Measurements from ENCODE around the gene SYT7. TPM values are rescaled to one million over a fixed set of nuclear protein-coding genes. Genes with fewer than 3 reads are reported as not detected.

SYT7 gene
- total RNA-seq, 2 donors from 2014 or later = 2.6 TPM; not detected in 1

DNA sequence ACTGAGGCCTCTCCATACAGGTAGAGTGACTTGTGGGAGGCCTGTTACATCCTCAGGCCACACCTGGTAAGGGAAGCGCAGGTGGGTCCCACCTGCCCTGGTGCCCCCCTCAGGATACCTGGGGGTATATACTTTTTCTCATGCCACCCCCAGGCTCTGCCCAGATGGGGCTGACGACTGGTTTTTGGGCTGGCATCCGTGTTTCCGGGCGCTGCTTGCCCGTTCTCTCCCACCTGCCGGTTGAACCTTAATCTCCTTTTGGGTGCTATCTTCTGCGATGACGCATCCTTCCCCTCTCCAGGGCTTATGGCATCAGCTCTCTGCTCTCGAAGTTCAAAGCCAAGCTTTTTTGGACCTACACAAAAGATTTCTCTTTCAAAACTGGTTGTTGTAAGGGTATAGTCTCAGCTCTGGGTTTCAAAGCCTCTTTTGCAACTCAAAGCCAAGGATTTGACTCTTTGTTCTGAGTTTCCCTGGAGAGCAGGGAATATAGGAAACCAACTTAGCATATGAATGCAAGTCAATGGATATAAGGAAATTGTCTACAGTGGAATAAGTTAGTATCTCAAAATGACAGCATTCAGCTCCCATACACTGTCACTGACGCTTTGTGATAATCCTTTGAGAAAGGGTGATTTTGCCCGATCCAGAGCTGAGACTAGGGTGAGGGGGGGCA lies 80.9 kb downstream of the SYT7 start:
- Histone ChIP-seq H3K36me3 (no peaks in the 10 kb centered on the region), H3K4me1 (ENCODE audit: control insufficient read depth in 1 of 2, low read depth in 2 of 2) (no peaks in the 10 kb centered on the region), H3K27ac (no peak overlapping the region), H3K4me3 (no peak overlapping the region), H3K9me3 (no peaks in the 10 kb centered on the region), H3K27me3 (replicated peaks; ENCODE audit: insufficient read depth) (no peaks in the 10 kb centered on the region)
- DNase-seq (ENCODE audit: low spot score) (no peak), ATAC-seq (ENCODE audit: insufficient number of reproducible peaks, low FRiP score, low read depth) (no peak)
- TF ChIP-seq, protein P1, sequence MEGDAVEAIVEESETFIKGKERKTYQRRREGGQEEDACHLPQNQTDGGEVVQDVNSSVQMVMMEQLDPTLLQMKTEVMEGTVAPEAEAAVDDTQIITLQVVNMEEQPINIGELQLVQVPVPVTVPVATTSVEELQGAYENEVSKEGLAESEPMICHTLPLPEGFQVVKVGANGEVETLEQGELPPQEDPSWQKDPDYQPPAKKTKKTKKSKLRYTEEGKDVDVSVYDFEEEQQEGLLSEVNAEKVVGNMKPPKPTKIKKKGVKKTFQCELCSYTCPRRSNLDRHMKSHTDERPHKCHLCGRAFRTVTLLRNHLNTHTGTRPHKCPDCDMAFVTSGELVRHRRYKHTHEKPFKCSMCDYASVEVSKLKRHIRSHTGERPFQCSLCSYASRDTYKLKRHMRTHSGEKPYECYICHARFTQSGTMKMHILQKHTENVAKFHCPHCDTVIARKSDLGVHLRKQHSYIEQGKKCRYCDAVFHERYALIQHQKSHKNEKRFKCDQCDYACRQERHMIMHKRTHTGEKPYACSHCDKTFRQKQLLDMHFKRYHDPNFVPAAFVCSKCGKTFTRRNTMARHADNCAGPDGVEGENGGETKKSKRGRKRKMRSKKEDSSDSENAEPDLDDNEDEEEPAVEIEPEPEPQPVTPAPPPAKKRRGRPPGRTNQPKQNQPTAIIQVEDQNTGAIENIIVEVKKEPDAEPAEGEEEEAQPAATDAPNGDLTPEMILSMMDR (IDR thresholded peaks at IDR 0.05) = no peak

DNA sequence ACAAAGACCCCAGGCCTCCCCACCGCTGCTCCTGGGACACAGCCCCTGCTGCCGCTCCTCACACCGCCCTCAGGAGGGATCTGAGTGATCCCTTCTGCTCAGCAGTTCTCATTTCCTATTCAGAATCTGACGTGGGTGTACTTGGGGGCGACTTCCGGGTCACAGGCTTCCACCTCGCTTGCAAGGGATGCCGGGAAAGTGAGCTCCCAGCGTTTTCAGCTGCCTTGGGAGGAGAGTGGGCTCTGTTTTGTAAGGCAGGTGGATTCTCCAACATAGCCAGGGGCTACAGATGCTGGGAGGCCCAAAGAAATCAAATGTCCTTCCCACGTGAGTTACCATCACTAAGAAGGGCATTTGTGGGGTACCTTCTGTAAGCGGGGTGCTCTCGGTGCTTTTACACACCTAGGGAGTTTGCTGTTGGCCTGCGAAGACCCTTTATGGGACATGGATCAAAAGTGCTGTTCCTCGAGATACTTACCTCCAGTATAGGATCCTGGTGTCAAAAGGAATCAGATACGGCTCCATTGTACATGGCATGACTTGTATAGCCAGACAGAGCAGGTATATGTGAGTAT lies 82.0 kb downstream of the SYT7 start:
- Histone ChIP-seq H3K27ac (no peak overlapping the region), H3K36me3 (no peaks in the 10 kb centered on the region), H3K4me3 (no peak overlapping the region), H3K27me3 (replicated peaks; ENCODE audit: insufficient read depth) (no peaks in the 10 kb centered on the region), H3K4me1 (ENCODE audit: control insufficient read depth in 1 of 2, low read depth in 2 of 2) (no peaks in the 10 kb centered on the region), H3K9me3 (no peaks in the 10 kb centered on the region)
- DNase-seq (ENCODE audit: low spot score) (no peak), ATAC-seq (ENCODE audit: insufficient number of reproducible peaks, low FRiP score, low read depth) (no peak)
- TF ChIP-seq, protein P1 (IDR thresholded peaks at IDR 0.05) = no peak

DNA sequence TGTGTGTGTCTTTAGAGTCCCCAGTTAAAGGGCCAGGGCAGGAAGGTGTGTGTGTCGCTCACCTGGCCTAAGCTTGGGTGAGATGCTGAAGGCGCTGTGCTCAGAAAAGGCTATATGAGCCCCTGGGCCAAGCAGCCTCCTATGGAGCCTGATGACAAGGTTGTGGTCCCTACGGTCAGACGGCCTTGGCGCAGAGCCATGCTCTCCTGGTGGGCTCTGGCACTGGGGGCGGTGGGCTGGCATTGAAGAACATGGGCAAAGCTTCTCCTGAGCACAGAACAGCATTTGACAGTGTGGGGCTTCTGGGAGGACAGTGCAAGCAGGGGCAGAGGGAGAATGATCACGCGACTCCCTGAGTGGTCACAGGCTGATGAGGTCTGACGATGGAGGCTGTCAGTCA lies 83.0 kb downstream of the SYT7 start:
- Histone ChIP-seq H3K9me3 (no peaks in the 10 kb centered on the region), H3K27ac (no peak overlapping the region), H3K4me1 (ENCODE audit: control insufficient read depth in 1 of 2, low read depth in 2 of 2) (no peaks in the 10 kb centered on the region), H3K36me3 (no peaks in the 10 kb centered on the region), H3K27me3 (replicated peaks; ENCODE audit: insufficient read depth) (no peaks in the 10 kb centered on the region), H3K4me3 (no peak overlapping the region)
- TF ChIP-seq, protein P1 (IDR thresholded peaks at IDR 0.05) = no peak
- DNase-seq (ENCODE audit: low spot score) (no peak), ATAC-seq (ENCODE audit: insufficient number of reproducible peaks, low FRiP score, low read depth) (no peak)

DNA sequence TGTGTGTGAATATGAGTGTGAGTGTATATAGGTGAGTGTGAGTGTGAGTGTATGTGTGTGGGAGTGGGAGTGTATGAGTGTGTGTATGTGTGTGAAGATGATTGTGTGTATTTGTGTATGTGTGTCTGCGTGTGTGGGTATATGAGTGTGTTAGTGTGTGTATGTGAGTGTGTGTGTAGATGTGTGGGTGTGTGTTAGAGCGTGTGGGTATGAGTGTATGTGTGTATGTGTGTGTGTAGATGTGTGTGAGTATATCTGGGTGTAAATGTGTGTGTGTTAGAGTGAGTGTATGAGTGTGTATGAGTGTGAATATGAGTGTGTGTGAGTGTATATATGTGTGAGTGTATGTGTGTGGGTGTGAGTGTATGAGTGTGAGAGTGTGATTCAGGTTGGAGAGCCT lies 83.4 kb downstream of the SYT7 start:
- Histone ChIP-seq H3K4me3 (no peak overlapping the region), H3K9me3 (no peaks in the 10 kb centered on the region), H3K27me3 (replicated peaks; ENCODE audit: insufficient read depth) (no peaks in the 10 kb centered on the region), H3K27ac (no peak overlapping the region), H3K36me3 (no peaks in the 10 kb centered on the region), H3K4me1 (ENCODE audit: control insufficient read depth in 1 of 2, low read depth in 2 of 2) (no peaks in the 10 kb centered on the region)
- TF ChIP-seq, protein P1 (IDR thresholded peaks at IDR 0.05) = no peak
- ATAC-seq (ENCODE audit: insufficient number of reproducible peaks, low FRiP score, low read depth) (no peak), DNase-seq (ENCODE audit: low spot score) (no peak)

DNA sequence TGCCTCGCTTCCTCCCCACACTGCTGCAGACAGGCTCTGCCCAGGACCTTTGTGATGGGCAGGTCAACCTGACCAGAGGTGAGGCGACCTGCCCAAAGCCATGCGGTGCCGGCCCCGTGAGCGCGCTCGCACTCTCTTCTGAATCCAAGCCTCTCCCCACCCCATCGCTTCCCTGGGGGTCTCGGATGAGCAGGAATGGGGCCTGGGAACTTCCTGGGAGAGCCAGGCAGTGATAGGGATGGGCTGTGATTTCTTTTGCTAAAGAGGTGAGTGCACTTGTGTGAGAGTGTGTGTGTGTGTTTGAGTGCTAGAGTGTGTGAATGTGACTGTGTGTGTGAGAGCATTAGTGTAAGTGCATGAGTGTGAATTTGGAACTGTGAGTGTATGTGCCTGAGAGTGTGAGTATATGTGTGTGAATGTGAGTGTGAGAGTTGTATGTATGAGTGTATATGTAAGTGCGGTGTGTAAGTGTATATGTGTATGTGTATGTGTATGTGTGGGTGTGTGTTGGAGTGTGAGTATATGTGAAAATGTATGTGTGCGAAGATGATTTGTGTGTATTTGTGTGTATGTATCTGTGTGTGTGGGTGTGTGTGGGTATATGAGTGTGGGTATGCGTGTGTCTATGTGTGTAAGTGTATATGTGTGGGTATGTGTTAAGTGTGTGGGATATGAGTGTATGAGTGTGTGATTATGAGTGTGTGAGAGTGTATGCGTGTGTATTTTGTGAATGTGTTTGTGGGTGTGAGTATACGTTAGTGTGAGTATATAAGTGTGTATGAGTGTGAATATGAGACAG lies 84.1 kb downstream of the SYT7 start:
- Histone ChIP-seq H3K4me3 (no peak overlapping the region), H3K27ac (no peak overlapping the region), H3K9me3 (no peaks in the 10 kb centered on the region), H3K27me3 (replicated peaks; ENCODE audit: insufficient read depth) (no peaks in the 10 kb centered on the region), H3K4me1 (ENCODE audit: control insufficient read depth in 1 of 2, low read depth in 2 of 2) (no peaks in the 10 kb centered on the region), H3K36me3 (no peaks in the 10 kb centered on the region)
- DNase-seq (ENCODE audit: low spot score) (no peak), ATAC-seq (ENCODE audit: insufficient number of reproducible peaks, low FRiP score, low read depth) (no peak)
- TF ChIP-seq, protein P1 (IDR thresholded peaks at IDR 0.05) = no peak
